Vagina (tissue), 2 donors: ENCODE results near the gene DPP4. TPM values are rescaled to one million over a fixed set of nuclear protein-coding genes. Genes with fewer than 3 reads are reported as not detected.

Source experiments
- DNase-seq, 2 donors: peaks; one replicate each; pipeline ENCODE4 v3.0.0-alpha.2; 2017; ENCODE audit errors: extremely low spot score in 2 of 2
- H3K27ac ChIP-seq: fragments of 200-600 bp; sonication (generic); one replicate; pipeline ENCODE4 v1.5.1; 2019
- H3K27me3 ChIP-seq: fragments of 200-600 bp; sonication (generic); one replicate; pipeline ENCODE4 v1.5.1; 2019
- H3K36me3 ChIP-seq, 2 donors: fragments of 200-600 bp; sonication (generic); one replicate each; pipeline ENCODE4 v1.5.1; 2017 to 2019
- H3K4me1 ChIP-seq: fragments of 200-600 bp; sonication (generic); one replicate; pipeline ENCODE4 v1.5.1; 2019
- H3K4me3 ChIP-seq, 2 donors: fragments of 200-600 bp; sonication (generic); 1 replicate in 1 of 2; 2 replicates in 1 of 2; pipeline ENCODE4 v1.5.1; 2016 to 2019
- H3K9me3 ChIP-seq: fragments of 200-600 bp; sonication (generic); one replicate; pipeline ENCODE4 v1.5.1; 2019
- POLR2A ChIP-seq, 2 donors: fragments of 450-650 bp; IDR thresholded peaks; one replicate each; pipeline ENCODE4 v1.6.1; 2017; ENCODE audit warnings: antibody characterized with exemption in 2 of 2, mild to moderate bottlenecking in 2 of 2, moderate library complexity in 2 of 2
- POLR2AphosphoS5 ChIP-seq, 2 donors: sonication (generic); formaldehyde crosslinking; IDR thresholded peaks; one replicate each; pipeline ENCODE4 v1.9.0; 2017; ENCODE audit warnings: antibody characterized with exemption in 2 of 2, mild to moderate bottlenecking in 2 of 2, low read depth in 1 of 2; ENCODE audit not compliant: insufficient read depth in 1 of 2
- intact Hi-C: fragments of 100-400 bp; cut with DNase I; formaldehyde crosslinking; loops from one replicate; pipeline ENCODE4 v1.15.1; 2023
- total RNA-seq: library from RNA; depleted of rRNA; stranded (reverse); fragments of >200 nt; gene quantifications from one replicate; pipeline ENCODE4 v1.2.3, GENCODE V29; 2016
- TF ChIP-seq, protein P1 (sequence below), 3 experiments: fragments of 450-650 bp in 2 of 3; fragments of 200-600 bp in 1 of 3; sonication (generic) in 1 of 3; IDR thresholded peaks; one replicate each; pipeline ENCODE4 v1.5.1; 2017 to 2019; ENCODE audit warnings: antibody characterized with exemption in 3 of 3, mild to moderate bottlenecking in 2 of 3, moderate library complexity in 2 of 3

The DPP4 gene
- total RNA-seq, 1 donor from 2014 or later, result 15.5 TPM

DNA sequence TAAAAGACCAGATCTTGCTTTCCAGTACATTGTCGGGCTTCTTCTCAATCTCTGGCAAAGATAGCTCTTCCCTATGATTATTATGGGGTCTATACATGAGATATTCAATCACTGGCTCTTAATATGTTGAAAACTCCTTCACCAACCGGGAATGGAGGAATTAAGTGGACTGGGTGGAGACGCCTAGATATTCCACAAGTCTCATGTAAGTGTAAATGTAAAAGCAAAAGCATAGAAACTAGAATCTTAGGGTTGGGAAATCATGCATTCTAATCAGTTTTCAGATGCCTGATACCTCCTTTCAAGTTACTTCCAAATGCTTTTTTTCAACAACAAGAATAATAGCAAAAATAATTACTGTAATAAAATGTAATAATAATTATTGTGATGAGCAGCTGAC lies 38.0 kb downstream of the DPP4 start:
- no peak overlapping the region for H3K4me3 ChIP-seq
- no peaks in the 10 kb centered on the region for H3K27me3 ChIP-seq
- H3K27ac ChIP-seq, result no peak overlapping the region
- H3K36me3 ChIP-seq, result peaks cover 0 to 8% of the 10 kb centered on the region in 2 donors
- no peaks in the 10 kb centered on the region for H3K4me1 ChIP-seq
- TF ChIP-seq POLR2A (IDR thresholded peaks at IDR 0.05) (no peak), POLR2AphosphoS5 (IDR thresholded peaks at IDR 0.05; ENCODE audit: insufficient read depth in 1 of 2, low read depth in 1 of 2) (no peak)
- TF ChIP-seq, protein P1, sequence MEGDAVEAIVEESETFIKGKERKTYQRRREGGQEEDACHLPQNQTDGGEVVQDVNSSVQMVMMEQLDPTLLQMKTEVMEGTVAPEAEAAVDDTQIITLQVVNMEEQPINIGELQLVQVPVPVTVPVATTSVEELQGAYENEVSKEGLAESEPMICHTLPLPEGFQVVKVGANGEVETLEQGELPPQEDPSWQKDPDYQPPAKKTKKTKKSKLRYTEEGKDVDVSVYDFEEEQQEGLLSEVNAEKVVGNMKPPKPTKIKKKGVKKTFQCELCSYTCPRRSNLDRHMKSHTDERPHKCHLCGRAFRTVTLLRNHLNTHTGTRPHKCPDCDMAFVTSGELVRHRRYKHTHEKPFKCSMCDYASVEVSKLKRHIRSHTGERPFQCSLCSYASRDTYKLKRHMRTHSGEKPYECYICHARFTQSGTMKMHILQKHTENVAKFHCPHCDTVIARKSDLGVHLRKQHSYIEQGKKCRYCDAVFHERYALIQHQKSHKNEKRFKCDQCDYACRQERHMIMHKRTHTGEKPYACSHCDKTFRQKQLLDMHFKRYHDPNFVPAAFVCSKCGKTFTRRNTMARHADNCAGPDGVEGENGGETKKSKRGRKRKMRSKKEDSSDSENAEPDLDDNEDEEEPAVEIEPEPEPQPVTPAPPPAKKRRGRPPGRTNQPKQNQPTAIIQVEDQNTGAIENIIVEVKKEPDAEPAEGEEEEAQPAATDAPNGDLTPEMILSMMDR (IDR thresholded peaks at IDR 0.05), result no peak
- intact Hi-C loops, result no loop called here
- DNase-seq, result no peak
- H3K9me3 ChIP-seq, result no peaks in the 10 kb centered on the region

DNA sequence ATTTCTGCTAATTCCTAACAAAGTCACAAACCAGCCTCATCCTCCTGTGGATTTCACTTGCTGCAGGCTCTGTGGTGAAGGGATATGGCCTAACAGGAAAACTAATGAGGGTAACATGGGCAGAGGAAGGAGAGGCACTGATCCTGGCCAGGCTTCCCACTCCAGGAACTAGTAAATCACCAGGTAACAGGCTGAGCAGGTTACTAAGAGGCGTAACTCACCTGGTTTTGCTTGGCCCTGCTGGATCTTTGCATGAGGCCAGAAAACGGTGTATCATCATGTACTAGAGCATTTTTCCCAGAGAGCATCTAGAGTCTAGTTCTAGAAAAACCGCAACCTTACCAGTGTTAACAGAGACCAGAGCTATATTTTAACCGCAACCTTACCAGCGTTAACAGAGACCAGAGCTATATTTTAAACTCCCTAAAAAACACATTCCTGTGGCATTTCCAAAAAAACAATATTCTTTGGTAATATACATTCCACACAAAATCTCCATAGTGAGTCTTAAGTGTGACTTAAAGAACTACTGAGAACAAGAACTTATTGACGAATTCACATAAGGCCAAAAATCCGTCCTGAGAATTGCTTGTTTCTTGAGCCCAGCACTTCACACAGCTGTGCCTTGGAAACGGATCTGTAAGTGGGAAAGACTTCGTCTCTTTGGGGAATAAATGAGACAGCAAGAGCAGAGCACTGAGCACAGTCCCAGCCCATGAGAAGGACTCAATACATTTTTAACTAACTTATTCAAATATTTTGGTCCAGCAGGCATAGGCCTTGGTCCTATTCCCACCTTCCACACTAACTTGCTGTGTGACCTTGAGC lies 43.4 kb downstream of the DPP4 start:
- Histone ChIP-seq H3K4me1 (peaks cover 21% of the 10 kb centered on the region), H3K4me3 (no peak overlapping the region), H3K36me3 (peaks cover 0 to 8% of the 10 kb centered on the region in 2 donors), H3K9me3 (no peaks in the 10 kb centered on the region), H3K27me3 (no peaks in the 10 kb centered on the region), H3K27ac (no peak overlapping the region)
- no peak for DNase-seq
- intact Hi-C loops, result no loop called here
- TF ChIP-seq POLR2A (IDR thresholded peaks at IDR 0.05) (no peak), POLR2AphosphoS5 (IDR thresholded peaks at IDR 0.05; ENCODE audit: insufficient read depth in 1 of 2, low read depth in 1 of 2) (no peak)
- TF ChIP-seq, protein P1 (IDR thresholded peaks at IDR 0.05), result no peak

DNA sequence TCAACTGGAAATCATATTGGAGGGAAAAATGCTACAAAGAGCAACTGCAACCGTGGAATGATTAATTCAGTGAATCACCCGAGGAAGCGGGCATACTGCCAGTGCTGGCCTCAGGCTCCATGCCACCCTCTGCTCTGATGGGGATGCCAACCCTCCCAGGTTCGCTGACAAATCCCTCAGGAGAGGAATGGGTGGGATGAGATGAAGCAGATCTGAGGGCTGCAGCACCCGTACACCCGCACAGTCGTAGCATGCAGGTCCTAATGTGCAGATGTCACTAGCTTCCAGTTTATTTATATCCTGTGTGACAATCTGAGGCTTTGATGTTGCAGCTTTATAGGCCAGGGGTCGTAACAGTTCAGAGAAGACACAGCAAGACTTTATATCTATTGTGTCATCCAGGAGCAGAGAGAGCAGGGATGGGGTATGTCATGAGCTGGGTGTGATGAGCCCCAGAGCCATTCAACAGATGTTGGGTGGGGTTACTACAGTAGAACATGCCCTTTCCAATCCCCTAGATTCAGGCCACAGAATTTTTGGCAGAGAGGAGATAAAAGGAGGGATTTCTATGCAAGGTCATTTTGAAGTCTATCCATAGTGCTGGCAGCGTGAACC lies 44.6 kb downstream of the DPP4 start:
- H3K4me1 ChIP-seq, result peaks cover 21% of the 10 kb centered on the region
- no peaks in the 10 kb centered on the region for H3K27me3 ChIP-seq
- peaks cover 0 to 8% of the 10 kb centered on the region in 2 donors for H3K36me3 ChIP-seq
- no peak overlapping the region for H3K27ac ChIP-seq
- TF ChIP-seq, protein P1 (IDR thresholded peaks at IDR 0.05), result no peak
- no peak for TF ChIP-seq POLR2A (IDR thresholded peaks at IDR 0.05)
- no peak for TF ChIP-seq POLR2AphosphoS5 (IDR thresholded peaks at IDR 0.05; ENCODE audit: insufficient read depth in 1 of 2, low read depth in 1 of 2)
- no peak overlapping the region for H3K4me3 ChIP-seq
- no peaks in the 10 kb centered on the region for H3K9me3 ChIP-seq
- no peak for DNase-seq
- intact Hi-C loops, result no loop called here

DNA sequence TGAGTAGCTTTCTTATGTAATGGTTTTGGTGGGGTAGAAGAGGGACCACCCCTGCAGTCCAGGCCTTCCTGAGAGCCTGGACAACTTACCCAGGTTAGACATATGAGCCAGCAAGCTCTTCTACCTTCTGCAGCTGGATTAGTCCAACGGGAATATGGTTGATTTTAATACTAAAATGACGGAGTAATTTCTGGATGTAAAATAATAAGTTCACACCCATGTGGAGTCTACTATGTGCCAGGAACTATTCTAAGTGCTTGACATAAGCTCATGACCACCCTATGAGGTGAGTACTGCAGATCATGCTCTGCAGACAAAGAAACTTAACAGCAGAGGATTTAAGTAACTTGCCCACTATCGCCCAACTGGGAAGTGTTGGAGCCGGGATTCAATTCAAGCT lies 45.5 kb downstream of the DPP4 start:
- no peak for DNase-seq
- Histone ChIP-seq H3K4me1 (peaks cover 21% of the 10 kb centered on the region), H3K27me3 (no peaks in the 10 kb centered on the region), H3K9me3 (no peaks in the 10 kb centered on the region), H3K4me3 (no peak overlapping the region), H3K36me3 (peaks cover 0 to 8% of the 10 kb centered on the region in 2 donors), H3K27ac (no peak overlapping the region)
- intact Hi-C loops, result no loop called here
- TF ChIP-seq, protein P1 (IDR thresholded peaks at IDR 0.05), result no peak
- no peak for TF ChIP-seq POLR2A (IDR thresholded peaks at IDR 0.05)
